Measurements from ENCODE around the gene LAP3.

LAP3 gene

DNA sequence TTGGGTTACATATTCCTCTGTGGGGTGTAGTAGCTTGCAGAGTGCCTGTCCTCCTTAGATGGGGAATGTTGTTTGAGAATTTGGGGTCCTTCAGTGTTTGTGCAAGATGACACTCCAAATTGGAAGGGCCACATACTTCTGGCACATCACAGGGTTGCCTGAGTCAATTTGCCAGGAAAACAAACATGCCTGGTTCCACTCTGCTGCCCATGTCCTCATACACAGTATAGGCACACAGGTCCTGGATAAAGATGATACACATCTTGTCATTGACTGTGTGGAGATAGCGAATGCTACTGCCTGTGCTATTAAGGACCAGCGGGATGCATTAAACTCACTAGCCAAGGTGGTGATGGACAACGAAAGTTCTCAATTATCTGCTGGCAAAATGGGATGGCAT, 11.2 kb upstream of the LAP3 start:
- TF ChIP-seq POLR2AphosphoS5 (IDR thresholded peaks at IDR 0.05; ENCODE audit: low read depth, low read length) (no peak), SIN3A (IDR thresholded peaks at IDR 0.05; ENCODE audit: borderline replicate concordance, insufficient read depth, low read length) (no peak), FOXP2 (optimal IDR thresholded peaks at IDR 0.05; ENCODE audit: borderline replicate concordance, extremely low read depth, extremely low read length, insufficient read depth) (no peak), TAF1 (IDR thresholded peaks at IDR 0.05; ENCODE audit: borderline replicate concordance, insufficient read depth, low read length) (no peak)
- TF ChIP-seq, protein P1, sequence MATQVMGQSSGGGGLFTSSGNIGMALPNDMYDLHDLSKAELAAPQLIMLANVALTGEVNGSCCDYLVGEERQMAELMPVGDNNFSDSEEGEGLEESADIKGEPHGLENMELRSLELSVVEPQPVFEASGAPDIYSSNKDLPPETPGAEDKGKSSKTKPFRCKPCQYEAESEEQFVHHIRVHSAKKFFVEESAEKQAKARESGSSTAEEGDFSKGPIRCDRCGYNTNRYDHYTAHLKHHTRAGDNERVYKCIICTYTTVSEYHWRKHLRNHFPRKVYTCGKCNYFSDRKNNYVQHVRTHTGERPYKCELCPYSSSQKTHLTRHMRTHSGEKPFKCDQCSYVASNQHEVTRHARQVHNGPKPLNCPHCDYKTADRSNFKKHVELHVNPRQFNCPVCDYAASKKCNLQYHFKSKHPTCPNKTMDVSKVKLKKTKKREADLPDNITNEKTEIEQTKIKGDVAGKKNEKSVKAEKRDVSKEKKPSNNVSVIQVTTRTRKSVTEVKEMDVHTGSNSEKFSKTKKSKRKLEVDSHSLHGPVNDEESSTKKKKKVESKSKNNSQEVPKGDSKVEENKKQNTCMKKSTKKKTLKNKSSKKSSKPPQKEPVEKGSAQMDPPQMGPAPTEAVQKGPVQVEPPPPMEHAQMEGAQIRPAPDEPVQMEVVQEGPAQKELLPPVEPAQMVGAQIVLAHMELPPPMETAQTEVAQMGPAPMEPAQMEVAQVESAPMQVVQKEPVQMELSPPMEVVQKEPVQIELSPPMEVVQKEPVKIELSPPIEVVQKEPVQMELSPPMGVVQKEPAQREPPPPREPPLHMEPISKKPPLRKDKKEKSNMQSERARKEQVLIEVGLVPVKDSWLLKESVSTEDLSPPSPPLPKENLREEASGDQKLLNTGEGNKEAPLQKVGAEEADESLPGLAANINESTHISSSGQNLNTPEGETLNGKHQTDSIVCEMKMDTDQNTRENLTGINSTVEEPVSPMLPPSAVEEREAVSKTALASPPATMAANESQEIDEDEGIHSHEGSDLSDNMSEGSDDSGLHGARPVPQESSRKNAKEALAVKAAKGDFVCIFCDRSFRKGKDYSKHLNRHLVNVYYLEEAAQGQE (IDR thresholded peaks at IDR 0.05; ENCODE audit: insufficient read depth in 1 of 2, low read depth in 2 of 2, low read length in 2 of 2), result no peak

DNA sequence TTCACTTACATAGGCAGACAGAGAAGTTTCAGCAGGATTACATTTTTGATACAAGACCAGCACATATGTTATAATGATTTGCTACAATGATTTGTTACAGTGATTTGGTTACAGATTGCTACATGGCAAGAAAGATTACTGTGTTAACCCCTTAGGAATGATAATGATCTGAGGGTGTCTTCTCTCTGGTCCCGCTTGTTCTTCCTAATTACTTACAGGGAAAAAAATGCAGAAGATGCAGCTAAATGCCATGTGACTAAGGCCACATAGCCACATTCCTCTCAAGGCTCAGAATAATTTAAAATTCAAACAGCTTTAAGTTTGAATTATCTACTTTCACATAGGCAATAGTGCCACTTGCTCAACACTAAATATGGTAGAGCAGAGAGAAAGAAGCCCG, 9.7 kb upstream of the LAP3 start:
- TF ChIP-seq SIN3A (IDR thresholded peaks at IDR 0.05; ENCODE audit: borderline replicate concordance, insufficient read depth, low read length) (no peak), TAF1 (IDR thresholded peaks at IDR 0.05; ENCODE audit: borderline replicate concordance, insufficient read depth, low read length) (no peak), POLR2AphosphoS5 (IDR thresholded peaks at IDR 0.05; ENCODE audit: low read depth, low read length) (no peak), FOXP2 (optimal IDR thresholded peaks at IDR 0.05; ENCODE audit: borderline replicate concordance, extremely low read depth, extremely low read length, insufficient read depth) (no peak)
- TF ChIP-seq, protein P1 (IDR thresholded peaks at IDR 0.05; ENCODE audit: insufficient read depth in 1 of 2, low read depth in 2 of 2, low read length in 2 of 2), result no peak

DNA sequence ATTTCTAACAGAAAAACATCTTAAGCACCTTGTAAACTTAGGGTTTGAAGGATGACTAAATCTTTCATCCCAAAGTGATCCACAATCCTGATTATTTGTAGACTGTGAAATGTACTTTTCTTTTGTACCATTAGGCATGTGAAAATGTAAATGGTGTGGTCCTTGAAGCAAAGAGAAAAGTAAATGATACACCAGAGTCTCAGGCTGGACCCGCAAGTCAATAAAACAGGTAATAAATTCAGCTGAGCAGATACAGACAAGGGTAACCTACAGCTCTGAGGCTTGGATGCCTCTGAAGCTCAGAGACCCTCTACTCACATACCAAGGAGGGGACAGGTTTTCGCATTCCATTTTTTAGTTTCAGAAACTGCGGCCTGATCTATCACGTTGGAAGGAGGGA, 2.8 kb upstream of the LAP3 start:
- TF ChIP-seq POLR2AphosphoS5 (IDR thresholded peaks at IDR 0.05; ENCODE audit: low read depth, low read length) (no peak), TAF1 (IDR thresholded peaks at IDR 0.05; ENCODE audit: borderline replicate concordance, insufficient read depth, low read length) (no peak), SIN3A (IDR thresholded peaks at IDR 0.05; ENCODE audit: borderline replicate concordance, insufficient read depth, low read length) (no peak), FOXP2 (optimal IDR thresholded peaks at IDR 0.05; ENCODE audit: borderline replicate concordance, extremely low read depth, extremely low read length, insufficient read depth) (no peak)
- TF ChIP-seq, protein P1 (IDR thresholded peaks at IDR 0.05; ENCODE audit: insufficient read depth in 1 of 2, low read depth in 2 of 2, low read length in 2 of 2), result no peak

DNA sequence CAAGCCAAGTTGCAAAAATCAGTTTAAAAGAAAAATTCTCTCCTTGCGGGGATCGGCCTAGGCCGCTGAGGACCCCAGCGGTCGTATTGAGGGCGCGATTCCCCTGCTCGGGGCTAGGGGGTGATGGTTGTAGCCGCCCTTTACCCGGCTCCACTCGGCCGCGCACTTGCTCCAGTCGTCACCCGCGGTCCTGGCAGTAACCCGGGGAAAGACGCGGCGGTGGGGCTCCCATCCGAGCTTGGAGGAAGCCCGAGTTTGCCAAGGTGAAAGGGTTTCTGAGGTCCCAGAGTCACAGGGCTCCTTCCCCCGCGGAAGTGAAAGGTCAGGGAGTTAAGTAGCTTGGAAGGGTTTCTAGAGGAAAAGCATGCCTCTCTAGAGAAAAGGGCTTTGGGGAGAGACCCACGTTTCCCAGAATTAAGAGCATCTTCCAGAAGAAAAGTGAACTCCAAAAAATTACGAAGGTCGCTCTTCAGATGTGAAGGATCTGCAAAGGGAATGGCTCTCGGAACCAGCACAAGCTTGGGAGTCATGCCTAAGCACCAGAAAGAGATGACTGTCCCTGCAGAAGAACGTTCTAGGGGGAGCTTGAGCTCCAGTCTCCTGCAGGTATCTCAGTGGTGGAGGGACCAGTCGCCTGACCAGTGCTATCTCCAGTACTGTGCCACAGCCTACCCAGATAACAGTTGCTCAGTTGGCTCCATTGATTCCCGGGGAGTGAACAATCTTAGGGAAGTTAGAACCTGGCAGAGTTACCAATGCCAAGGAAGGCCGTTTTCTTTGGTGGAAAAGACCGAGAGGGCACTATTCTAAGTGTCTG, 875 bp downstream of the LAP3 start:
- TF ChIP-seq, protein P1 (IDR thresholded peaks at IDR 0.05; ENCODE audit: insufficient read depth in 1 of 2, low read depth in 2 of 2, low read length in 2 of 2), result no peak
- TF ChIP-seq FOXP2 (optimal IDR thresholded peaks at IDR 0.05; ENCODE audit: borderline replicate concordance, extremely low read depth, extremely low read length, insufficient read depth) (no peak), POLR2AphosphoS5 (IDR thresholded peaks at IDR 0.05; ENCODE audit: low read depth, low read length) (no peak), TAF1 (IDR thresholded peaks at IDR 0.05; ENCODE audit: borderline replicate concordance, insufficient read depth, low read length) (no peak), SIN3A (IDR thresholded peaks at IDR 0.05; ENCODE audit: borderline replicate concordance, insufficient read depth, low read length) (no peak; the same call in 1 of the 2 replicates)

Measured in PFSK-1 (cell line).